Islet of Langerhans (tissue), 1 donor: ENCODE data around the gene SPNS3.

Experiments used
- FAIRE-seq: peaks from one replicate; lab custom pipeline; 2011; peaks lifted over from hg19 to GRCh38; lab: Jason Lieb, UNC

The SPNS3 gene, protein sequence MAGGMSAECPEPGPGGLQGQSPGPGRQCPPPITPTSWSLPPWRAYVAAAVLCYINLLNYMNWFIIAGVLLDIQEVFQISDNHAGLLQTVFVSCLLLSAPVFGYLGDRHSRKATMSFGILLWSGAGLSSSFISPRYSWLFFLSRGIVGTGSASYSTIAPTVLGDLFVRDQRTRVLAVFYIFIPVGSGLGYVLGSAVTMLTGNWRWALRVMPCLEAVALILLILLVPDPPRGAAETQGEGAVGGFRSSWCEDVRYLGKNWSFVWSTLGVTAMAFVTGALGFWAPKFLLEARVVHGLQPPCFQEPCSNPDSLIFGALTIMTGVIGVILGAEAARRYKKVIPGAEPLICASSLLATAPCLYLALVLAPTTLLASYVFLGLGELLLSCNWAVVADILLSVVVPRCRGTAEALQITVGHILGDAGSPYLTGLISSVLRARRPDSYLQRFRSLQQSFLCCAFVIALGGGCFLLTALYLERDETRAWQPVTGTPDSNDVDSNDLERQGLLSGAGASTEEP

DNA sequence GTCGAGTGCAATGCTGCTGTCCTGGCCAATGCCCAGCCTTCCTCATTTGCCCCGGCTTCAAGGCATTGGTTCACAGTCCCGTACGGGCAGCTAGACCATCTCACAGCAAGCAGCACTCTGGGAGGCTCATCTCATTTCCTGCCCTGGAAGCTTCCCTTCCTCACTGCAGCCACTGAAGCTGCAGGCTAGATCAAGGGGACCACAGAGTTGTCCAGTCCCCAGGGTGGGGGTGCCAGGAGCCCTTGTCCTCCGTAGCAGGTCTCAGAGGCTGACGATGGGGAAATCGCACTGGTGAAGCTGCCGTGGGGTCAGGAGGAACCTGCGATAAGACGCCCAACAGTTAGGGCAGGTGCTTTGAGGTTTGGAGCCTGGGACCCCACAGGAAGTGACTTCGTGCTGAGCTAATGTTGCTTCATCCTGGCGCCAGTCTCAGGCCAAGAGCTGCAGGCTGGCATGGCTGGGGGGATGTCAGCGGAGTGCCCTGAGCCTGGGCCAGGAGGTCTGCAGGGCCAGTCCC lies at the start of gene SPNS3:
TSS of gene SPNS3 (plus strand) at position 426 of the 517 bp plus-strand sequence. CDS start at position 454, 28 bp downstream.
- no peak for FAIRE-seq

DNA sequence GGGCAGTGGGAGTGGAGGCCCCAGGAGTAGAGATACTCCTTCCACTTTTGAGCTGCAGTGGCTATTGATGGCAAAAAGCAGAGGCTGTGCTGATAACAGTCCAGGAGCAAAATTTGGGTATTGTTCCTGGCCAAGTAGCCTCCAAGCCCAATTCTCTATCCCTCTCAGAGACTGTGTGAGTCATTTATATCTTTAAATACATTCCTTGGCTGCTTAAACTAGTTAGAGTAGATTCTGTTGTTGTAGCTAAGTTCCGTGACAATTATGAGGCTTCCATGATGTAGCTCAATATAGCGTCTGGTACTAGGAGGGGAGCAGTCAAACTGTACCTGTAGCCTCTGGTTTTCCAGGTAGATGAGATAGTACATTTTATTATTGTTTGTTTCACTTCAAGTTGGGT lies 47.3 kb upstream of the SPNS3 start:
- no peak for FAIRE-seq

DNA sequence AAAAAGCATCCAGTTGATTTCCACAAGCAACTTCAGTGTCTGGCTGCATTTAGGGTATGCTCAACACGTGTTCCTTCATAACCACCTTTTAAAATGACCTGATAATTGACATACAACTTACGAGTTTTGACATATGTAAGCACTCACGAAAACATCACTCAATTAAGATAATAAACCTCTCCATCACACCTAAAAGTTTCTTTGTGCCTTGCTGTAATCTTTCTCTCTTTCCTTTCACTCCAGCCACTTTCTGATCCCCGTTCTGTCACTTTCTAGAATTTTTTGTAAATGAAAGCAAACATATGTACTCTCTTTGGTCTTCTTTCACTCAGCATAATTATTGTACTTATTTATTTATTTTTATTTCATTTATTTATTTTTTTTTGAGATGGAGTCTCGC lies 46.6 kb upstream of the SPNS3 start:
- no peak for FAIRE-seq

DNA sequence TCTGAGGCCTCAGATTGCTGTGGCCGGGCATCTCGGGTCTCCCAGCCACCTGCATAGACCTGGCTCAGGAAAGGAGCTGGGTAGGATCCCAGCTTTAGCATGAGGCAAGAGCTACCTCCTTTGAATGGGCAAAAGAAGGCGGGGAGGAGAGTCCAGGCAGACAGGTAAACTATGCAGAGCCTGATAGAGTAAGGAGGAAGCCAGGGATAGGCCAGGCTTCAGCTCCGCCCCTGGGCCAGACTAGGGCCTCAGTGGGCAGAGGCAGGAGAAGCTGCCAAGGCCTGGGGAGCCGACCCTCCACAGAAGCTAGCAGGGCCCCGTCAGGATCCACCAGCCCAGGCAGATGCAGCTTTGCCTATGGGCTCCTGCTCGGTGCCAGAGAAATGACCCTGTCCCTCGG lies 44.7 kb upstream of the SPNS3 start:
- no peak for FAIRE-seq

DNA sequence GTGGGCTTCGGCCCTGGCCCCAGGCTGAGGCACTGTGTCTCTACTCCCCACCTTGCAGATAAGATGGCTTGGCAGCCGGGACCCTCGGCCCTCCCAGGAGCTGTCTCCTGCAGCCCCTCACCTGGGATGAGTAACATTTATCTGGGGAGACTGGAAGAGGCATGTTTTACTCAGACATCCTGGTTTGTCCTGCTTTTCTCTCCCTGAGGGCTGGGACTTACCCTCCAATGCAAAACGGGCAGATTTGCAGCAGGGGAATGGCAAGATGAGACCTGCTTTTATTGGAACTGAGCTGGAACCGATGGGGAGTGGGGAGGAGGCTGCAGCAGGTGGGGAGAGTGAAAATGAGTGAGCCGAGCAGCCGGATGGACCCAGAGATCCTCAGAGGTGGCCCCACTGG lies 39.9 kb upstream of the SPNS3 start:
- FAIRE-seq: no peak

DNA sequence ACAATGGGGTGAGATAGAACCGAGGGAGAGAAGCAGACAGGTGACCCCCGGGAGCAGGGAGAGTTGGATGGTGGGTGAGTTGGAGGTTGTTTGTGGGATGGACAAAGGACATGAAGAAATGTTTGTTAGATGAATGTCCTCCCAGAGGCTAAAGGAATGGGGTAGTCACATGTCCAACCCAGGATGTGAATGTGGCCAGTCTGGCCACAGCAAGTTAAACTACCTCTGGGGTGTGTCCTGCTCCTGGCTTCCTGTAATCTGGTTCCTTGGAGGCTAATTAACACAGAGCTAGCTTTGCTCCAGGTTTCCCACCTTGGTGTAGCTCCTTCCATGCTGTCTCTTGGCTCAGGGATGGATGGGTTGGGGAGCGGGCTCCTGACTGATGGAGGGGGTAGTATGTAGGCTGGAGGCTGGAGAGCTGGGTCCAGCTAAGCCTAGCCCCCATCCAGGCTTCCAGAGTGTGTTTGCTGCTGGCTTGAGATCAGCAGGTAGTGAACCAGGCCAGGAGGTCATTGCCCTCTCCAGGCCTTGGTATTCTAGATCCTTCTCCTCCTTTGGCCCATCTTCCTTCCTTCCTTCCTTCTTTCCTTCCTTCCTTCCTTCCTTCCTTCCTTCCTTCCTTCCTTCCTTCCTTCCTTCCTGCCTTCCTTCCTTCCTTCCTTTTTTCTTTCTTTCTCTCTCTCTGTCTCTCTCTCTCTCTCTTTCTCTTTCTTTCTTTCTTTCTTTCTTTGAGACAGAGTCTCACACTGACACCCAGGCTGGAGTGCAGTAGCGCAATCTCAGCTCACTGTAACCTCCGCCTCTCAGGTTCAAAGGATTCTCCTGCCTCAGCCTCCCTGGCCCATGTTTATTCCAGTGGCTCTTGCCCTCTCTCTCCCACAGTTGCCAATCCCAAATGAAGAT lies 39.3 kb upstream of the SPNS3 start:
- FAIRE-seq: no peak

DNA sequence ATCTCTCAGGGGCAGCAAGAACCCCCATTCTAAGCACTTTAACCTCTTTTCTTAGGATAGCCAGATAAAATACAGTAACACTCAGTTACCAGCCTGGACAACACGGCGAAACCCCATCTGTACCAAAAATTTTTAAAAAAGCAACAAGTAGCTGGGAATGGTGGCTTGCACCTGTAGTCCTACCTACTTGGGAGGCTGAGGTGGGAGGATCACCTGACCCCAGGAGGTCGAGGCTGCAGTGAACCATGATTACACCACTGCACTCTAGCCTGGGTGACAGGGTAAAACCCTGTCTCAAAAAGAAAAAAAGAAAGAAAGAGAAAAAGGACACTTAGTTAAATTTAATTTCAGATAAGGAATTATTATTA lies 38.6 kb upstream of the SPNS3 start:
- FAIRE-seq: no peak

DNA sequence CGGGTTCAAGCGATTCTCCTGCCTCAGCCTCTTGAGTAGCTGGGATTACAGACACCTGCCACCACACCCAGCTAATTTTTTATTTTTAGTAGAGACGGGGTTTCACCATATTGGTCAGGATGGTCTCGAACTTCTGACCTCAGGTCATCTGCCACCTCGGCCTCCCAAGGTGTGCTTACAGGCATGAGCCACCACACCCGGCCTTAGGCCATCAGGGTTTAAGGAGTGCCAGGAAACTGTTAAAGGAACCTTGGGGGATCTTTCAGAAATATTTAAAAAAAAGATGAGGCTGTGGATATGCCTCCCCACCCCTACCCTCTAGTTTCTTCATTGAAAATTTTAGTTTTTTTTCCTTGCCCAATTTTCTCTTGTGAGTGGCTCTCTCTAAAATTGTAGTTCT lies 35.9 kb upstream of the SPNS3 start:
- FAIRE-seq: no peak

DNA sequence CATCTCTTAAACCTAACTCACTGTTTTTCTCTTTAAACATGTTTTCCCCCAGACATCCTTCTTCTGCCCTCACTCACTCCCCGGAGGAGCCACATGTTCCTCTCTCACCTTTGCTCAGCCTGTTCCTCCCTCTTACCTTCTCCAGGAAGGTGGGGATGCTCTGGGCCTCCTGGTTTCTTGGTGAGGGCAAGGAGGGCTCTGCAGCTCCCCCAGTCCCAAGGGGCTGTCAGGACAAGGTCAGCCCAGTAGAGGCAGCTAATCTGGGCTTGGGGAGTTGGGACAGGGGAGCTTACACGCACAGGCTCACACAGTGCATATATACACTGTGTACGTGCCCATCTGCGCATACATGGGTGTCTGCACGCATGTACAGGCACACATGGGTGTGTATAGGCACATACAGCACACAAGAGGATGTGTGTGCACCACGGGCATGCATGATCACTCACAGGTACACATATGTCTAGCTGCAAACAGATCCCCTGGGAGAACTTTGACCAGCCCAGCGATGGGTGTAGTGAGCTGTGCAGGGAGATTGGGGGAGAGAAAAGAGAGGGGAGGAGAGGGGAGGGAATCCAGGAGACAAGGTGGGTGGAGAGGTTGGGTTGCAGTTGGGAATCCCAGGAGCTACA lies 28.6 kb upstream of the SPNS3 start:
- FAIRE-seq: no peak

DNA sequence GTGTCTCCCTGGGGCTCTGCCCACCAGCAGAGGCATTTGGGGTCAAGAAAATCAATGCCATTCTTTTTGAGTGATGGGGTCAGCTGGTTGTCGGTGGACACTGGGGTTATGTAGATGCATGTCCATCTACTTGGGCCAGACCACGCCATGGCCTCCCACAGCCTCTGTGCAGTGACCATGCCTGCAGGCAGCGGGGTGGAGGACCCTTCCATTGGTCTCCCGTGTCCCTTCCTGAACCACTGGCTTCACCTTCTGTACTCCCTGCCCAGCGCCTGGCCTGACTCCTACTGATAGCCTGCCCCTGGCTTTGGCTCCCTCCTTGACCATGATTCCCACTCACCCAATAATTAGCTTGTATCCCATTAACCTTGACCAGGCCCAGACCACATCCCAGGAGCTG lies 28.0 kb upstream of the SPNS3 start:
- no peak for FAIRE-seq

DNA sequence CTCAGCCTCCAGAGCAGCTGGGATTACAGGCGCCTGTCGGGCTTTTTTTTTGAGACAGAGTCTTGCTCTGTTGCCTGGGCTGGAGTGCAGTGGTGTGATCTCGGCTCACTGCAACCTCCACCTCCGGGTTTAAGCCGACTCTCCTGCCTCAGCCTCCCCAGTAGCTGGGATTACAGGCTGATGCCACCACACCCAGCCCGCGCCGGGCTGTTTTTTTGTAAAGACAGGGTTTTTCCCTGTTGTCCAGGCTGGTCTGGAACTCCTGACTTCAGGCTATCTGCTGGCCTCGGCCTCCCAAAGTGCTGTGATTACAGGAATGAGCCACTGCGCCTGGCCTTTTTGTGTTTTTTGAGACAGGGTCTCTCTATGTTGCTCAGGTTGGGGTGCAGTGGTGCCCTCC lies 27.4 kb upstream of the SPNS3 start:
- FAIRE-seq: no peak

DNA sequence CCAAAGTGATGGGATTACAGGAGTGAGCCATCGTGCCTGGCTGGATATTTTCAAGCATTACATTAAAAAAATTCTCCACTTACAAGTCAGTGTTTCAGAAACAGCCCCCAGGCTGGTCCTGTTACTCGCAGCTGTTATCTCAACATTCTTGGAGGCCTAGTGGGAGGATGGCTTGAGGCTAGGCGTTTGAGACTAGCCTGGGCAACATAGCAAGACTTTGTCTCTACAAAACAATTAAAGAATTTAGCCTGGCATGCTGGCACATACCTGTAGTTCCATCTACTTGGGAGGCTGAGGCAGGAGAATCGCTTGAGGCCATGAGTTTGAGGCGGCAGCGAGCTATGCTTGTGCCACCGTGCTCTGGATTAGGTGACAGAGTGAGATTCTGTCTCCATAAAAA lies 26.5 kb upstream of the SPNS3 start:
- FAIRE-seq: no peak

DNA sequence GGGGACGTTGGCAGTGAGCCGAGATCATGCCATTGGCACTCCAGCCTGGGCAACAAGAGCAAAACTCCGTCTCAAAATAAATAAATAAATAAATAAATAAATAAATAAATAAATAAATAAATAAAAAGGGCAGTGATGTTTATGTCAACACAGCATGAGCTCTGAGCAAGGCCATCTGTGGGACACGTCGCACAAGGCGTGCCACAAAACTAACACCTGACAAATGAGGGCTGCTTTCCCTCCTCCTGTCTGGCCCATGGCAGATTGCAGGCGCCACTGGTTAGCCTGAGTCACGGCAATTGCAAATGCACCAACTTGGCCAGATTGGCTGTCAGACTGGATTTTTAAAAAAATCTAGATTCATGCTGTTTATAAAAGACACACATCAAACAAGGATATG lies 25.9 kb upstream of the SPNS3 start:
- FAIRE-seq: no peak

DNA sequence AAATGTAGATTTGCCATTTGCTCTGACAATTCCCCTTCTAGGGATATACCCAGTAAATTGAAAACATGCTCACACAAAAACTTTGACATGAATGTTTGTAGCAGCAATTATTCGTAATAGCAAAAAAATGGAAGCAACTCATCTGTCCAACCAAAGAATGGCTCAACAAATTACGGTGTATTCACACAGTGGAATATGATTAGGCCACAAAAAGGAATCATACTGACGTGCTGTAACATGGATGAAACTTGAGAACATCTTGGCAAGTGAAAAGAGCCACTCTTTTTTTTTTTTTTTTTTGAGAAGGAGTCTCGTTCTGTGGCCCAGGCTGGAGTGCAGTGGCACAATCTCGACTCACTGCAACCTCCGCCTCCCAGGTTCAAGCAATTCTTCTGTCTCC lies 24.1 kb upstream of the SPNS3 start:
- no peak for FAIRE-seq

DNA sequence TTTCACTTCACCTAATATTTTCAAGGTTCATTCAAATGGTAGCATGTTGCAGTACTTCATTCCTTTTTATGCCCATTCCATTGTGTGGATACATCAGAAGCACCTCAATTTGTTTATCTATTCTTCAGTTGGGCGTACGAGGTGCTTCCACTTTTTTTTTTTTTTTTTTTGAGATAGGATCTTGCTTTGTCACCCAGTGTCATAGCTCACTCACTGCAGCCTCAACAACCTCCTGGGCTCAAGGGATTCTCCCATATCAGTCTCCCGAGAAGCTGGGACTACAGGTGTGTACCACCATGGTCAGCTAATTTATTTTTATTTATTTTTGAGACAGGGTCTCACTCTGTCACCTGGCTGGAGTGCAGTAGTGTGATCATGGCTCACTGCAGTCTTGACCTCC lies 22.5 kb upstream of the SPNS3 start:
- no peak for FAIRE-seq

DNA sequence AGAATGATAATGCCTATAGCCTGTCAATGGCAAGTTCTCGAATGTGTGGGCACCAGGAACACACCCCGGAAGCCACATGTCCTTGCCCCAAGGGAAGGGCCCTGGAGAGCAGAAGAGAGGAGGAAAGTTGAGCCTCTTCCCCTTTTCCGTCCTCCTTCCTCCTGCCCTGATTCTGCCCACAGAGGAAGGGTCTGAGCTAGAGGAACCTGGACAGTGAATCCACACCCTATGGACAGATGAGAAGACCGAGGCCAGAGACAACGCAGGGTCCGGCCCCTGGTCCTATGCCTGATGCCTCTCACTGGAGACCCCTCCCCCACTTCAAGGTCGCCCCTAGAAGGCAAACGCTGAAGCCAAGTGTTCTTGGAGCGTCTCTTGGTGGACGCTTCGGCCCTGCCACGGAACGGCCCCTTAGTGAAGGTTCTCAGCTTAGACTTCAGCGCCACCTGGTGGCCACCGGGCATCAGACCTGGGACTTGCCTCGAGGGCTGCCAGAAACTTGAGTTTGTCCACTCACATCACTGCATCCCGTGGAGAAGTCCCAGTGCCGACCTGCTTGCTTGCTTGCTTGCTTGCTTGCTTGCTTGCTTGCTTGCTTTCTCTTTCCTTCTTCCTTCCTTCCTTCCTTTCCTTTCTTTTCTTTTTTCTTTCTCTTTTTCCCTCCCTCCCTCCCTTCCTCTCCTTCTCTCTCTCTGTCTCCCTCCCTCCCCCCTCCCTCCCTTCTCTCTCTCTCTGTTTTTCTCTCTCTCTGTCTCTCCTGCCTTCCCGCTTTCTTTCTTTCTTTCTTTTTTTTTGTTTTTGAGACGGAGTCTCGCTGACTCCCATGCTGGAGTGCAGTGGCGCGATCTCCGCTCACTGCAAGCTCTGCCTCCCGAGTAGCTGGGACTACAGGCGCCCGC lies 20.6 kb upstream of the SPNS3 start:
- no peak for FAIRE-seq

DNA sequence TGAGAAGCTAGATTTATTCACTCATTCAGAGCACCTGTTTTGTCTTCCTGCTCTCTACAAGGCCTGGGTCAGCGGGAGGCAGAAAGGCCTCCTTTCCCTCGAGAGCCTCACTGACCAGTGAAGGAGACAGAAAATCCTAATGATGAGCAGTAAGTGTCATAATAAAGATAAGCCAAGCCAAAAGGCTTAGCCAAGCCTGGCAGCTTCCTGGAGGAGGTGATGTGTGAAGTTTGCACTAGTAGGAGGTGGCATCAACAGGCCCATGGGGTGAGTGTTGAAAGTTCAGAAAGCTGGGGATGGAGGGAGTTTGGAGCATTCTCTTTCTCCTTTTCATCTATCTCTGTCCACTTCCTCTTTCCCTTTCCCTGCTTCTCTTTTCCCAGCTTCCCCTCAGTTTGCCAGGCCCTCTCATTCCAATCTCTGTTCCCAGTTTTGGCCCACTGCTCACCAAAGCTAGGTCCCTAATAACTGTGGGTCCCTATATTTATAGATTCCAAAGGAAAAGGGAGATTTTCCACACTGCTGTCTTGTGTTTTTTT lies 16.5 kb upstream of the SPNS3 start:
- FAIRE-seq: no peak

DNA sequence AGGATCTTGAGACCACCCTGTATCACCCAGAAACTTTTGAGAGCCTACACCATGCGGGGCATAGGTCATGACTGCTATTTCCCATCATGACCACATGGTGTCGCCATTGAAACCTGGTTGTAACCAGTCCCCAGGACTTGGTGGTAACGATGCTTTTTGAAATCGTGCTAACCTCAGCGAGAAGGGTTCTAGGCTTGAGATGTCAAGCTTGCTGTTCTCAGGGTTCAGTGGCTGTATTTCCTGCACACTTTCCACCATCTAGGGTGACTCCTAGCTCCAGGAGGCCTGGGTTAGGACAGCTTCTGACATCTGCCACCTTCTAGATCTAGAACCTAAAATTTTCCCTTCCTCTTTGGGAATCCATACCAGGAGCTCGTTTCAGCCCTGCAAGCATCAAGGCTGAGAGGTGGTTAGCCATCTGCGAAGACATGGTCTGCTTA lies 13.0 kb upstream of the SPNS3 start:
- peak; percentile 92 for FAIRE-seq

DNA sequence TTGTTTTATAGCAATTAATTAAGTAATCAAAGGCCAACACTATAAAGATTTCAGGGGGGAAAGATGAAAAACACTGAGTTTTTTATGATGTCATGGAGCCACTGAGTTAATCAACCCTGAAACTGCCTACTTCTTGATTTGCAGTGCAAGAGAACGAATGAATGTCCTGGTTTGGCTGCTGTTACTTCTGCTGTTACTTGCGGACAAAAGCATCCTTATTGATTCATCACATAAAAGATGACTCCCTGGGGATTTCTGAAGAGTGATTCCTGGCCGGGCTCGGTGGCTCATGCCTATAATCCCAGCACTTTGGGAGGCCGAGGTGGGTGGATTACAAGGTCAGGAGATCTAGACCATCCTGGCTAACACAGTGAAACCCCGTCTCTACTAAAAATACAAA lies 10.9 kb upstream of the SPNS3 start:
- no peak for FAIRE-seq

DNA sequence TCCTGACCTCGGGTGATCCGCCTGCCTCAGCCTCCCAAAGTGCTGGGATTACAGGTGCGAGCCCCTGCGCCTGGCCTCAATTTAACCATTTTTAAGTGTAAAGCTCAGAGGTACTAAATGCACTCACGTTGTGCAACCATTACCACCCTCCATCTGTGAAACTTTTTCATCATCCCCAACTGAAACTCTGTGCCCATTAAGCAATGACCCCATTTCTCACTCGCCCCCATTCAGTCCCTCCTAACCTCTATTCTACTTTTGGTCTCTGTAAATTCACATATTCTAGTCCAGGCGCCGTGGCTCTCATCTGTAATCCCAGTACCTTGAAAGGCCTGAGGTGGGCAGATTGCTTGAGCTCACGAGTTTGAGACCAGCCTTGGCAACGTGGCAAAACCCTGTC lies 8.3 kb upstream of the SPNS3 start:
- FAIRE-seq: no peak

DNA sequence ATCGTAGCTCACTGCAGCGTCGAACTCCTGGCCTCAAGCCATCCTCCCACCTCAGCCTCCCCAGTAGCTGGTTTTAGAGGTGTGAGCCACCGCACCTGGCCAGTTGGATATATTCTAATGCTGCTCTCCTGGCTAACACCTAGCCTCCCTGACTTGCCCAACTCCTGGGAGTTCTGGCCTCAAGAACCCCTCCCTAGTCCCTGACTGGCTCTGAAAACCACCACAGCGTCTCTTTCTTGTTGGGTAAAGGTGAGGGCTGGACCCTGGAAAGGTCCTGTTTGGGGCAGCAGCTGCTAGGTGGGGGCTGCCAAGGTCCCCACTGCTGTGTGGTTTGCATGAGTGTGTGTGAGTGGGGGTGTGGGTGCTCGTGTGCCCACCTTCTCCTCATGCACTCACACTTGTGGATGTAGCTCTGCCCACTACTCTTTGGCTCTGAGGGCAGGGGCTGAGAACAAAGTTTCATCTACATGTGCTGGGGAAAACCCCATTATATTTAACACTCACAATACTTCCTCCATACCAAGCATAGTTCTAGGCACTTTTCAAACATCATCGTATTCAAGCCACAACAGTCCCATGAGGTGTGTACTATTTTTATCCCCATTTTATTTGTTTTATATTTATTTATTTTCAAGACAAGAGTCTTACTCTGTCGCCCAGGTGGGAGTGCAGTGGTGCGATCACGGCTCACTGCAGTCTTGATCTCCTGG lies 7.1 kb upstream of the SPNS3 start:
- no peak for FAIRE-seq
